Endothelial cell (in vitro differentiated cells): ENCODE results near the gene AK3. TPM values are rescaled to one million over a fixed set of nuclear protein-coding genes. Genes with fewer than 3 reads are reported as not detected.

Experiments used
- DNase-seq: peaks from one replicate; pipeline ENCODE4 v3.0.0; 2021; ENCODE audit warnings: low spot score
- H3K27ac Mint-ChIP-seq: one replicate; pipeline ENCODE4 v1.8.0; 2021; ENCODE audit warnings: mixed read lengths, inconsistent platforms; ENCODE audit not compliant: unreplicated experiment
- H3K27me3 Mint-ChIP-seq: one replicate; pipeline ENCODE4 v1.8.0; 2021; ENCODE audit warnings: mild to moderate bottlenecking, moderate library complexity, mixed read lengths, inconsistent platforms; ENCODE audit not compliant: unreplicated experiment
- H3K36me3 Mint-ChIP-seq: one replicate; pipeline ENCODE4 v1.8.0; 2021; ENCODE audit warnings: mild to moderate bottlenecking, low read depth, mixed read lengths, inconsistent platforms; ENCODE audit not compliant: unreplicated experiment
- H3K4me1 Mint-ChIP-seq: one replicate; pipeline ENCODE4 v1.8.0; 2021; ENCODE audit warnings: mild to moderate bottlenecking, mixed read lengths, inconsistent platforms; ENCODE audit not compliant: unreplicated experiment
- H3K4me3 Mint-ChIP-seq: one replicate; pipeline ENCODE4 v1.8.0; 2021; ENCODE audit warnings: mild to moderate bottlenecking, mixed read lengths, inconsistent platforms; ENCODE audit not compliant: unreplicated experiment
- H3K9me3 Mint-ChIP-seq: one replicate; pipeline ENCODE4 v1.8.0; 2021; ENCODE audit warnings: mixed read lengths, inconsistent platforms; ENCODE audit not compliant: unreplicated experiment
- total RNA-seq: library from RNA; stranded (reverse); fragmentation: NEBNext Ultra II Directional; extraction: Animal tissue kit (Norgen Biotek cat#: 25700); gene quantifications from one replicate; pipeline ENCODE4 v1.2.1, GENCODE V29; 2021; ENCODE audit not compliant: unreplicated experiment
- TF ChIP-seq, protein P1 (sequence below): fragments of 200-600 bp; sonication (generic); IDR thresholded peaks from one replicate; pipeline ENCODE4 v1.5.0; 2021; ENCODE audit warnings: antibody characterized with exemption; ENCODE audit not compliant: unreplicated experiment

The AK3 gene
- total RNA-seq, 1 donor from 2014 or later, result 29.2 TPM

DNA sequence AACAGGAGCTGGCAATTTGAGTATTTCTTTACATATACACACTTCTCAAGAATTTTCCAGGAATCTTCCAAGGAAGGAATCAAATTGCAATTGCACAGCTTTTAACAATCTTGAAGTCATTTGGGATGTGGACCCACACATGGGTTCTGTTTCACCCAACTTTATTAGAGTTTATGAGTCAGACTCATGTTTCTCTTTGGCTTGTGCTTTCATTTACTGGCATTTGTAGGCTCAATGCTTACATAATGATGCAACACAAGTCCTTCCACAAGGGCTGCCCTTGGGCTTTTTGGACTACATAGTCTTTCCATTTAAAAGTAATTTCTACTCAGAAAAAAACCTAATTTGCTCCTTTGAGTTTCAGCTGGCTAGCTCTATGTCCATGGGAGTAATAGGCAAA, 66.2 kb downstream of the AK3 start:
- no peak for DNase-seq
- Mint-ChIP-seq H3K36me3 (no peaks in the 10 kb centered on the region), H3K27ac (no peak overlapping the region), H3K9me3 (no peaks in the 10 kb centered on the region), H3K4me3 (no peak overlapping the region), H3K4me1 (peaks cover 6% of the 10 kb centered on the region), H3K27me3 (peaks cover 2% of the 10 kb centered on the region)
- TF ChIP-seq, protein P1, sequence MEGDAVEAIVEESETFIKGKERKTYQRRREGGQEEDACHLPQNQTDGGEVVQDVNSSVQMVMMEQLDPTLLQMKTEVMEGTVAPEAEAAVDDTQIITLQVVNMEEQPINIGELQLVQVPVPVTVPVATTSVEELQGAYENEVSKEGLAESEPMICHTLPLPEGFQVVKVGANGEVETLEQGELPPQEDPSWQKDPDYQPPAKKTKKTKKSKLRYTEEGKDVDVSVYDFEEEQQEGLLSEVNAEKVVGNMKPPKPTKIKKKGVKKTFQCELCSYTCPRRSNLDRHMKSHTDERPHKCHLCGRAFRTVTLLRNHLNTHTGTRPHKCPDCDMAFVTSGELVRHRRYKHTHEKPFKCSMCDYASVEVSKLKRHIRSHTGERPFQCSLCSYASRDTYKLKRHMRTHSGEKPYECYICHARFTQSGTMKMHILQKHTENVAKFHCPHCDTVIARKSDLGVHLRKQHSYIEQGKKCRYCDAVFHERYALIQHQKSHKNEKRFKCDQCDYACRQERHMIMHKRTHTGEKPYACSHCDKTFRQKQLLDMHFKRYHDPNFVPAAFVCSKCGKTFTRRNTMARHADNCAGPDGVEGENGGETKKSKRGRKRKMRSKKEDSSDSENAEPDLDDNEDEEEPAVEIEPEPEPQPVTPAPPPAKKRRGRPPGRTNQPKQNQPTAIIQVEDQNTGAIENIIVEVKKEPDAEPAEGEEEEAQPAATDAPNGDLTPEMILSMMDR, result no peak

- Mint-ChIP-seq H3K36me3 (no peaks in the 10 kb centered on the region), H3K4me3 (no peak overlapping the region), H3K27me3 (peaks cover 2% of the 10 kb centered on the region), H3K9me3 (no peaks in the 10 kb centered on the region), H3K27ac (no peak overlapping the region), H3K4me1 (peaks cover 6% of the 10 kb centered on the region)
- TF ChIP-seq, protein P1, result no peak
- DNase-seq, result no peak
These were observed 69.3 kb downstream of the AK3 start for GRCh38 chr9:4671737-4672136.

GRCh38 chr9:4670591-4670990, 70.4 kb downstream of the AK3 start:
- TF ChIP-seq, protein P1, result no peak
- DNase-seq, result no peak
- H3K9me3 Mint-ChIP-seq, result no peaks in the 10 kb centered on the region
- peaks cover 10% of the 10 kb centered on the region for H3K4me1 Mint-ChIP-seq
- H3K27me3 Mint-ChIP-seq, result peaks cover 2% of the 10 kb centered on the region
- peaks cover 4% of the 10 kb centered on the region for H3K36me3 Mint-ChIP-seq
- no peak overlapping the region for H3K4me3 Mint-ChIP-seq
- no peak overlapping the region for H3K27ac Mint-ChIP-seq

GRCh38 chr9:4669890-4670289, 71.1 kb downstream of the AK3 start:
- Mint-ChIP-seq H3K4me1 (peaks cover 17% of the 10 kb centered on the region), H3K4me3 (no peak overlapping the region), H3K27me3 (peaks cover 6% of the 10 kb centered on the region), H3K36me3 (peaks cover 4% of the 10 kb centered on the region), H3K9me3 (no peaks in the 10 kb centered on the region), H3K27ac (no peak overlapping the region)
- TF ChIP-seq, protein P1, result no peak
- DNase-seq, result no peak

DNA sequence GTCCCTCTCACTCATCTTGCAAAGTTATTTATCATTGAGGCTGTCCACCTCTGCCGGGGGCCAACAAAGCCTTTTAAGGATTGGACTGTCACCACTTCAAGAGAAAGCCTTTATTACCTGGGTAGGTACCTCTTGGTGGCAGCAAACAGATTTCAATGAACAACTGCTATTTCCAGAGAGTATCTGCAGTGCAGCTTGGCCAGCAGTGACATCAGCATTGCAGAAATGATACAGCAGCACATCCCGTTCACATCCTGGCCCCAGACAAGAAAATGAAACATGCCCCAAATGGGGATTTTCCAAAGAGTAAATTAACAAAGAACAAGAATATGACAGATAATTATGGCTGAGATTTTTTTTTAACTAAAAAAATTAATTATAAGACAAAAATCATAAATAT, 72.4 kb downstream of the AK3 start:
- no peak overlapping the region for H3K4me3 Mint-ChIP-seq
- H3K36me3 Mint-ChIP-seq, result peaks cover 4% of the 10 kb centered on the region
- peaks cover 6% of the 10 kb centered on the region for H3K27me3 Mint-ChIP-seq
- TF ChIP-seq, protein P1, result no peak
- peaks cover 26% of the 10 kb centered on the region for H3K4me1 Mint-ChIP-seq
- DNase-seq, result no peak
- H3K9me3 Mint-ChIP-seq, result no peaks in the 10 kb centered on the region
- H3K27ac Mint-ChIP-seq, result no peak overlapping the region
